Posterior cingulate gyrus (tissue), 11 donors: ENCODE results near the gene KCNAB1.

Experiments
- DNase-seq, 10 donors: peaks; one replicate each; pipeline versions ENCODE4 v3.0.0 to v3.0.0-alpha.2; 2020 to 2021; ENCODE audit warnings: mixed read lengths in 3 of 10
- intact Hi-C: fragments of 100-400 bp; cut with DNase I; formaldehyde crosslinking; loops from one replicate; pipeline ENCODE4 v1.15.1; 2023

KCNAB1 gene

DNA sequence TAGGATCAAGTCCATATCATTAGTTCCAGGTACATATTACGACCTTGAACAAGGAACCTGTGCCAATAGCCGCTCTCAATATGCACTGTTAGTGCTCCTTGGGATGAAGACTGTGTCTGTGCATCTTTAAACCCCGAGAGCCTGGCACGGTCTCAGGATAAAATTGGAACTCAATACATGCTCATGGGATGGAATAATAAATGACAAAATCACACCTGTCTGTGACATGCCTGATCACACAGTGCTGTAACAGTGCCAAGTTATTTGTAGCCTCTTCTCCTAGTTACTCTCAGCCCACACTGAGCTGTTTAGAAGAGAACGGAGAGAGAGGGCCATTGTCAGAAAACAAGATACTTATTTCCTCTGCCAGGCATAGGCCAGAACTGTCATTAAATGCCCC is 352.3 kb downstream of the KCNAB1 start:
- intact Hi-C loops, result no loop called here

DNA sequence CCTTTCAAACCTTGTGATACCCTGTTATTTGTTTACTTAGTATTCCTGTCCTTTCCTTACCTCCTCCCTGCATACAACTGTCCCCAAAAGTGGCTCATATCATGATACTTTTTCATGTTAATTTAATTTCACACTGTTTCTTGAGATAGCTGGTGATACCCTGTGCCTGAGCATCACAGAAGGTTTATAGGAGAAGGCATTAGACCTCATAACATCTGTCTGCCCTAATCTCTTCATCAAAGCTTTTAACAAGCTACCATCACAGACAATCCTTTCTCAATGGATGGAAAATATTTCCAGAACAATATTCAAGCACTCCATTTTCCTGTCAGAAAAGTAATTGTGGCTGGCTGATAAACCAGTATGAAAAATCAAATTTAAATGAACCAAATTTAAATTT is 353.0 kb downstream of the KCNAB1 start:
- intact Hi-C loops, result no loop called here
- DNase-seq, result no peak

More for the DNA sequence above, 352.3 kb downstream of the KCNAB1 start:
- no peak for DNase-seq

DNA sequence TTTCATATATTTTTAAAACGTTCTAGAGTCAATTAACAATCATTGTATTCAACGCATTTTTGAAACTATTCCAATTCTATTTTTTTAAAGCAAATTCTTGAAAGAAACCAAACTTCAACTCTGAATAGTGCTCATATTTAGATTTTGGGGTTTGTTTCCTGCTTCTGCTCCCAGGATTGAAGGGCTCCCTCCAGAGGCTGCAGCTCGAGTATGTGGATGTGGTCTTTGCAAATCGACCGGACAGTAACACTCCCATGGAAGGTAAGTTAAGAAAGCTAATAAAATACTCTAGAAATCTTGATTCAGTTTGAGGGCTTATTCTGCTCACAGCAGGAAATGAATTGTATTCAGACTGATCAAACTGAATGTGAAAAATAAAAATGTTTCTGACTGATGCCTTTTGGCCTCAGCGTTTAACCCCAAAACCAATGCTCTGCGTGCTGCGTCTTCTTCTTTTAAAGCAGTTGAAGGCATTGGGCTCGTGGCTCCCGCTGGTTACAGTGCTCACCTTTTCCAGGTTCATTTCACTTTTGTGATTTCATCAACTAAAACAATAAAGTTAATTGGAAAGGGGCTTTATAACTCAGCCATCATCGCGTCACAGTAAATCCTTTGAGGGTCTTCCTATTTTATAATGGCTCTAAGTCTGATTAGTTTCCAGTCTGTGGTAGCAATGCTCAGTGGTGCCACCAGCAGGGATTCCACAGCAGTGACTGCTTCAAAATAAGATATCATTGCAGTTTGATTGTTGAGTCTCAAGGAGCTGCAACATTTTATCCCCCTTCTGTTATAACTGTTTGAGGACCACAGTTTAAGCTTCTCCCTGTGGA is 354.4 kb downstream of the KCNAB1 start:
- peak in 2 of 10 donors; percentile 18 to 21 for DNase-seq
- intact Hi-C loops, result no loop called here

DNA sequence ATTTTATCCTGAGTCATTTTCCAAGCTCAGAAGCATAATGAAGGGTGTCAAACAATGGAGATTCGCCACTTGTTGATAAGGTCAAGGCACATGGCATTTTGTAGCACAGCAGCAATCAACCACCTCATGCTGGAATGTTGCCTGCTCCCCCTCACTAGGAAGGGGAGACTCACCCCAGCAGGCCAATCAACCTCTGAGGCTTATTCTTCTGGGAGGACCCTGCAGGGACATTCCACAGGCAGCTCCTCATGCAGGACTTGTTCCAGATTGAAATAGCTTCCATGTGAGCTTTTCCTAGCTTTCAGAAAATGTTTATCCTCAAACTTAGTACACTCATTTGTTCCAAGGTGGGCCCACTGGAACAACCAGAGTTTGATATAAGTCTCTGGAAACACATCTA is 356.9 kb downstream of the KCNAB1 start:
- intact Hi-C loops, result no loop called here
- no peak for DNase-seq

DNA sequence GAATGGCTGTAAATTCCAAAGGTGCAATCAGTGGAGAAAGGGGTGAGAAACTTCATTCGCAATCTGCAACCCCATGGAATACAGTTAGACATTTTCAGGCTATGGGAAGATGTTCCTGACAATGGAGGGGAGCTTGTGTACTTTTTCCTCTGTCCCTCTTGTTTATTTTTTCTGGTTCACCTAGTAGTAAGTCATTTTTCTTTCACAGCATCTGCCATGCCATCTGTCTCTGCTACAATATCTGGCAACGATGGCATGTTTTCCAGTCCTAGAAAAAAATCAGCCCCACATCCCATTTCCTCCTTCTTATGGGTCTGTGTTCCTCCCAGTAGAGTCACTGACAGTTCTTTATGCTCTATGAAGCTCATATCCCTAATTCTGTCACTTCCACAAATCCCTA is 358.5 kb downstream of the KCNAB1 start:
- no peak for DNase-seq

DNA sequence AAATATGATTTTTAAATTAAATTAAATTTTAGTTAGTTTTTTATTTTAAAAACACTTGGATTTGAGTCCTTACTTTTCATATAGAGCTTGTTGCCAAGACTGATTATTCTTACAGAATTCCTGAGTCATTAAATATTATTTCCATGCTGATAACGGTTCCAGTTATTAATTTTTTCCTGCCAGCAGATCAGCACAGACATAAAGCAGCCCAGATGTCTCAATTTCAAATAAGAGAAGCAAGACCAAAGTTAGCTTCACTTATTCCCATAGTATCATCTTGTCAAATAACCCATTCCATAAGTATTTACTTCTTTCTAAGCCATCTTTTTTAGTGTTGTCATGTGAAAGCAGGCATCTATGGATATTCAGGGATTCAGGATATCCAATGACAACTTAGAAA is 359.2 kb downstream of the KCNAB1 start:
- no peak for DNase-seq
- intact Hi-C loops, result no loop called here

More for the DNA sequence above, 358.5 kb downstream of the KCNAB1 start:
- intact Hi-C loops, result no loop called here

DNA sequence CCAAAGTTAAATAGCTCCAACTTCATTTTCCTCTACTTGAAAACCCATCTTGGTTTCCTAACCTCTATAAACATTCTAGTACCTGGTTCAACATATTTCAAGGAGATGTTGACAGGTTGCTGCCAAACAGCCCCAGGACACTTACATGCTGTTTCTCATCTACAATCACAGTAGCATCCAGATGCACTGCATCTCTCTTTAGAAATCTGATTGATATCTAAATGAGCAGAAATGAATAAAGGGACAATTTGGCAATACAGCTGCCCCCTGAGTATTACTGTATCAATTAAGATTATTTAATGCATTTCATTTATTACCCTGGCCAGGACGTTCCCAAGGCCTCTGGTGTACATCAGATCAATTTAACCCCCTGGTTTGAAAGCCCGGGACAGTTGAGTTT is 360.6 kb downstream of the KCNAB1 start:
- intact Hi-C loops, result no loop called here

DNA sequence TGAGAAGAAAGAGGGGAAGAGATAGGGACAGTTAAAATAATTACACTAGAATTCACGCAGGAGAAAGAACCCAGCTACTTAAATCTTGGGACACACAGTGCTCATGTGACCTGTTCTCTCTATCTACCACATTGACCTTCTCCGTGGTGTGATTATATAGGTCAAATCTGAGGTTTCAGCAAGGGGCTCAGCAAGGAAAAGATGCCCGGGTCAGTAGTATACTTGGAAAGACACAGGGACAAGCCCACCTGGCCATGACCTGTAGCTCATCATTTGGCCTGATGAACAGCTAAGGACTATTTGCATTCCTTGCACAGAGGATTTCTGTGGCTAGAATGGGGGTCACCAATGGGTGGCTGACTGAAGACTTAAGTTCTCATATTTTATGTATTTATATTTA is 362.6 kb downstream of the KCNAB1 start:
- intact Hi-C loops, result no loop called here
- DNase-seq, result no peak

More for the DNA sequence above, 360.6 kb downstream of the KCNAB1 start:
- no peak for DNase-seq

DNA sequence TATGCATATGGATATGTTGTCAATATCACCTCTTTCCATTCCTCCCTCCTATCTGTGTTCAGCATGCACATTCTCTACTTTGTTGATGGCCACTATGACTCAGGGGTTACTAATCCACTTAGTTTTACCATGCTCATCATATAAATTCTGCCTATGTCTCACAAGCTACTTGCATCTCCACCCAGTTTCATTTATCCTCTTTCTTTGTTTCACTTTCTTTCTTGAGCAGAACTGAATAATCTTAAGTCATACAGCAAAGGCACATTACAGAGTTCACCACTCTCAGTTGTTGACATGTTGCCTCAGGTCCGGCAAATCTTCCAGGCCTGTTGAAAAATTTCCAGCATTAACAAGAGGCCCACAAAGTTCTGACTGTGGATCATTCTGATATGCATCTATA is 363.0 kb downstream of the KCNAB1 start:
- no peak for DNase-seq
- intact Hi-C loops, result no loop called here

DNA sequence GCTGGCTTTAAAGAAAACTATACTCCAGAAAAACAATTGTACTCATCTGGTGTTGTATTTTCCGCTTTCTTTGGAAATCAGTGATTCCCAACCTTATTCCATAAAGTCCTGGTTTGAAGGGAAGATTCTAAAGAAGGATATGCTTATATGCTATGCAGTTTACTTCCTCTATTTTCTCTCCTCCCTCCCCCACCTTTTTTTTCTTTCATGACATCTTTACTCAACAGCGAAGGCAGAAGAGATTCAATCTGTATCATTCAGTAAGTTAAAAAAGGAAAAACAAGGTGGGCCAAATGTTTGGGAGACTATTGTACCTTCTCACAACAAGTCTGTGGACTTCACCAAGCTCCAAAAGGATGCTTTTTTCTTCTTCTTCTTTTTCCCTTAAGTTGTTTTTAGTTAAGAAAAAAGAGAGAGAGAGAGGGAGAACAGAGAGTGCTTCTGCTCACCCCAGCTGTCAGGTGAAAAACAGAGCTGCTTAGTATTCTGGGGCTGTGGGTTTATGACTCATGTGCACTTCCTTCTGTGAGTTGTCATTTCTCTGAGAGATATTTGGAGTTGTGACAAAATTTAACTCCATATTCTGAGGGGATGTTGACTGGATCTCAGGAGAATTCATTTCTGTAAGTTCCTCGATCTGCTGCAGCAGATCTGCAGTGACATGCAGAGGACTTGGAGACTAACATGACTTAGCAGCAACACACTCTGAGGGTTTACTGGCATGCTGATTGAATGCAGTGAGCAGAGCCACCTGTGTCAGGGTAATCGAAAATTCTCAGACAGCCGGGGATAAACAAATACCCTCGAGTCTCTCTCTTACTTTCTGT is 363.8 kb downstream of the KCNAB1 start:
- DNase-seq, result no peak
- intact Hi-C loops, result no loop called here

DNA sequence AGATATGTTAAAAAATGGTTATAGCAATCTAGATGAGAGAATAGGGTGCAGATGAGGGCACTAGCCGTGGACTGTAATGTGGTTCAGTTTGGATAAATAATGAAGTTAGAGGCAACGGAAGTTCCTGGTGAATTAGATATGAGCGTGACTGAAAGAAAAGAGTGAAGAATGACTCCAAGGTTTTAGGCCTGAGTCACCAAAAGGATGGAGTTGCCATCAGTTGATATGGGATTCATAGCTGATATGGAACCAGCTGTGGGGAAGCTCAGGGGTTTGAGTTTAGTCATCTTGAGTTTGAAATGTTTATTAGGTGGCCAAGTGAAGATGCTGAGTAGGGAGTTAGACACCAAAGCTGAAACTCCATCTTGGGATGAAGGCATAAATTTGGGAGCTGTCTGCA is 368.4 kb downstream of the KCNAB1 start:
- intact Hi-C loops, result no loop called here
- no peak for DNase-seq

DNA sequence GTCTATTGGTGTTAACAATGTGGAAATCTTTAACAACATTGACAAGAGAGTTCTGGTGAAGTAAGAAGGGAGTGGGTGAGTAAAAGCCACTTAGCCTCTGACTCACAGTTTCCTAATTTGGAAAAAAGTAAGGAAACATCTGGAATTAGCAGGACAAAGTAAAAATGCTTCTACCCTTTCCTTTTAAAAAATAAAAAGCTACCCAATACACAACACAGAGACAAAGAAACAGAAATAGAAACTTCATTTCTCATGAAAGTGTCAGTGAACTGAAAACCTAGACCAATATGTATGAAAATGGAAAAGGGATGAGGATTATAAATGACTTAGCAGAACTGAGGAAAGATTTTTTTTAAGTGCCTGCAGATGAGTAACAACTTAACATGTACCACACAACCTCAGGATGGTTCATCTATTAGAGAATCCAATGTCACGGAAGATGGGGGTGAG is 369.1 kb downstream of the KCNAB1 start:
- intact Hi-C loops, result no loop called here
- no peak for DNase-seq

DNA sequence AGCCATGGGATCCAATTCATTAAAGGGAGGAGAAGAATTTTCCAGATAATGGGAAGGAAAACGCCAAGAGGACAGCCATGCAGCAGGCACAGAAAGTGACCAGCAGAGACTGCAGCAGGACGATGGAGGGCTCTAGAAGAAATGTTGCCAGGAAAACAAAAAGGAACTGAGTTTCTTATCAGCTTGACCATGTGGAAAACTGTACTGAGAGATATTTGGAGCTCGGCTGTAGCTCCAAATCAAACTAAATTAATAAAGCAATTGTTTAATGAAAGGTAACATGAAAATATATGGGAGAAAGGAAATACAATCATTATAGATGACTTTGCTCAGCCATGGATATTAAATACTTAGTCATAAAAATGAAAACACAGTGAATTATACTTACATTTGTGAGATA is 370.8 kb downstream of the KCNAB1 start:
- DNase-seq, result no peak
- intact Hi-C loops, result no loop called here

DNA sequence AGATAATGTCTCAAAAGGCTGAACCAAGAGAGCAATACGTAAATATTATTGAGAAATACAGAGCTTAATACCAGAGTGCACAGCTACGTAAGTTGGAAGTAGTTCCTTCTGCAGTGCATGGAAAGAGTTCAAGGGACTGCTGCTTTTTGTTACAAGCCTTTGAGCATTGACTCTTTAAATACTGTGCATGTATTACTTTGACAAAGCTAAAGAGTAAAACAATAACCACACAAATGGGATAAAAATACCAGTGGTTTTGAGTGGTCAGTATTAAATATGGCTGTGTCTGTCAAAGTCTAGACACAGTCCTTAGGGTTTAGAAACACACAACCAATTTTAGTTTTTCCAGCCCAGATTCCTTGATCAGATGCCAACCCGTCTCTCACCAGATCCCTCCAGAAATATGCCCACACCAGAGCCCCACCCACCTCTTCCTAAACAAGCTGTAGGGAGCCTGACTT is 372.5 kb downstream of the KCNAB1 start:
- no peak for DNase-seq
- intact Hi-C loops, result no loop called here

DNA sequence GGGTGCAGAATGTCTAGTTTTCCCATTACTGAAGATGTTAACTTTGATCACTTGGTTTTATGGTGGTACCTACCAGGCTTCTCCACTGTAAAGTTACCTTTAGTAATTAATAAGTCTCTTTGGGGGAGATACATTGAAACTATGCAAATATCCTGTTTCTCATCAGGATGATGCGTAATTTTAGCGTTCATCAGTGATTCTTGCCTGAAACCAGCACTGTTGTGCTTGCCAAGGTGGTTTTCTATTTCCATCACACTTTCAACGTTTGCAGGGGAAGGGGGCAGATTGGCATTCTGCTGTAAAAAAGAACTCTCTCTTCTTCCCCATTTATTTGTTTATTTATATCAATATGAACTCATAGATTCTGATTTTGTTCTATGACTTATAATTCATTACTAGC is 373.5 kb downstream of the KCNAB1 start:
- no peak for DNase-seq
- intact Hi-C loops, result no loop called here

DNA sequence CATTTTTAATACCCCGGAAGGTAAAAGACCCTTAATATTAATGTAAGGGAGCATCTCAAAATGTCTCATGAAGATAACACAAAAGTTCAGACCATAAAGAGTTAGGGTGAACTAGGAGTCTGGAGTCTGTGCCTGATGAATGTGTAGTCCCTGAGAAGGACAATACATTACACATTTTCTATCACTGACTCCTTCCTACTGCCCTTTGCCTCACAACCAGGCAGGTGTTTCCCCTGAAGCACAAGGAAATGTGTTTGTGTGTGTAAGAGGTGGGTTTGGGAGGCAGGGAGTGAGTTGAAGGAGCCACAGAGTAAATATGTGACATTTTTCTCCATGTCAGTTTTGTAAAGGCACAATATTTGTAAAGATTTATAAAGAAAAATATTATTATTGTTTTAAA is 375.4 kb downstream of the KCNAB1 start:
- intact Hi-C loops, result no loop called here

DNA sequence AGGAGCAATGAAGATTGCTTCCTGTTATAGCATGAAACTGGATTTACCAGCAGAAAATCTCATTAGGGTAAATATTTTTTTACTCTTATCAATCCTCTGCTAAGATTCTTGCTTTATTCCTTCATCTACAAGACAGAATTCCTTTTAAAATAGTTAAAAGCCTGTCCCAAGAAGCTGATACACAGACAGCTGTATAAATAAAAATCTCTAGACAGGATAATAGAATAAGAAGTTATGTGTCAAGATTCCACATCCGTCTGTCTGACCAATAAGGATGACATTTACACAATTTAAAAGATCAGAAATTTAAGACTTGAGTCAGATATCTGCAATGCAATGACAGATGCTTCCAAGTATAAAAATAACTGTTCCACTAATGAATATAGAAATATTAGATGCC is 376.9 kb downstream of the KCNAB1 start:
- DNase-seq, result no peak
- intact Hi-C loops, result no loop called here

More for the DNA sequence above, 375.4 kb downstream of the KCNAB1 start:
- DNase-seq, result no peak

DNA sequence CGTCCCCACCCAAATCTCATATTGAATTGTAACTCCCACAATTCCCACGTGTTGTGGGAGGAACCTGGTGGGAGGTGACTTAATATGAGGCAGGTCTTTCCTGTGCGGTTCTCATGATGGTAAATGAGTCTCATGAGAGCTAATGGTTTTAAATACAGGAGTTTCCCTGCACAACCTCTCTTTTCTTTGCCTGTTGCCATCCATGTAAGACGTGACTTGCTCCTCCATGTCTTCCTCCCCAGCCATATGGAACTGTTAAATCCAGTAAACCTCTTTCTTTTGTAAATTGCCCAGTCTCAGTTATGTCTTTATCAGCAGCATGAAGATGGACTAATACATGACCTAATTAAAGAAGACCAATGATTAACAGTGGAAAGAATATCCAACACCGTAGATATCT is 377.9 kb downstream of the KCNAB1 start:
- DNase-seq, result no peak
- intact Hi-C loops, result no loop called here

DNA sequence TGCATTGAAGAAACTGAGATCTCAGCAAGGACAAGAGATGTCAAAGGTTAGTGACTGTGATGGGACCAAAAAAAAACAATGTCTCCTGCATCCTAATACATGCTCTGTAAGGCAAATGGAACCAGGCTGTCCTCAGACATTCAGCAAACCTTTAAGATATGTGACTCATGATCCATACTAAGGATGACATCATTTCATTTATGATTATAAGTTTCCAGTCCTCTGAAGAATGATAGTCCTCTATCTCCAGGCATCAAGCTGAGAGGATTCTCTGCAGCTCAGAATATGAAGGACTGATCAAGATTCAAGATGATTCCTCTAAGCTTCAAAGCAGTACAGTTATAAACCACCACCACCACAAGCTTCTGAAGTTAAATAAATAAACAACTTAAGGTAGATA is 386.9 kb downstream of the KCNAB1 start:
- DNase-seq, result no peak
- intact Hi-C loops, result no loop called here

DNA sequence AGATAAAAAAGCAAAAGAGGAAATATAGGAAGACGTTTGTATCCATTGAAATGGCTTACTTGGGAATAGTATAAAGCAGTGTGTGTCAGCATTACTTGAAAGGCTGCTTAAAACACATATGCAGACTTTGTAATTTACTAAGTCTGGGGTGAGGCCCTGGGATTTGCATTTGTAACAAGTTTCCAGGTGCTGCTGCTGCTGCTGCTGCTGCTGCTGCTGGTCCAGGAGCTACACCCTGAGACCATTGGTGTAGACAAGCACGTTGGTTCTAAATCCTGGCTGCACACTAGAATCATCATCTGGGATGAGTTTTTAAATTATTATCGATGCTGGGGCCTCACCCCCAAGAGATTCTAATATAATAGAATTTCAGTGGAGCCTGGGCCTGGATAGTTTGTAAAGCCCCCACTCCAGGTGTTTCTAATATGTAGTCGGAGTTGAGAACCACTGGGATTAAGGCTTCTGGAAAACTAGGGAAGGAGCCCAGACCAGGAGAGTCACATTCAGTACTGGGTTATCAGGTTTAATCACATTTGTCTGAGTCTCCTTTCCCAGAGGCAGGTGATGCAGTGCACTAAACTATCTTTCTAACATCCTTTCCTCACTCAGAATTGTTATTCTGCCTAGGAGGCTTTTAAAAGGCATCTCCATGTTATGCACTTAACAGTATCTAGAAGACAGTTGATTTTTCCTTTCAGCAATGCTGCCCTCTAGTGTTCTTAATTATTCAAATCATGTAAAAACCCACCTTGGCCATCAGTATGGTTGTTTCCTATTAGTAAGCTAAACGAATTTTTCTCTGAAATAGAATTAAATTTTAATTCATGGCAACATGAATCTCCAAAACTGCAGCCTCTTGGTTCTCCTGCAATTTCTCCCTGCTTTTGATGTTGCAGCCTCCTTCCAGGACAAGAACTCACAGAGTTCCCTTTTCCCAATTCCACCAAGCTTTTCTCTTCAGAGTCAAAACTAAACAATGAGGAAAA is 389.1 kb downstream of the KCNAB1 start:
- intact Hi-C loops, result loop anchor here (2.0 to 10.0 kb wide), 2 partner anchors 359 to 495 kb away; no protein-coding TSS in a partner anchor
- no peak for DNase-seq
